Neutrophil (primary cell): ENCODE measurements around the gene PLEKHM2.

Experiments
- H3K27ac ChIP-seq: fragments of 200-600 bp; sonication (generic); 2 replicates; pipeline ENCODE4 v1.5.1; 2016; ENCODE audit warnings: mild to moderate bottlenecking, moderate library complexity
- H3K27me3 ChIP-seq: fragments of 200-600 bp; sonication (generic); 2 replicates; pipeline ENCODE4 v1.6.0; 2016; ENCODE audit warnings: mild to moderate bottlenecking
- H3K36me3 ChIP-seq: fragments of 200-600 bp; sonication (generic); 2 replicates; pipeline ENCODE4 v1.5.1; 2017
- H3K4me1 ChIP-seq, 2 experiments: fragments of 200-600 bp in 1 of 2; sonication (generic) in 1 of 2; 1 replicate in 1 of 2; 2 replicates in 1 of 2; pipeline versions ENCODE4 v1.5.1 to v1.6.1; 2013 to 2016; ENCODE audit warnings: low read depth in 1 of 2, low read length in 1 of 2, mild to moderate bottlenecking in 1 of 2, moderate library complexity in 1 of 2; ENCODE audit not compliant: control insufficient read depth in 1 of 2, insufficient read depth in 1 of 2
- H3K4me3 ChIP-seq, 2 experiments: fragments of 200-600 bp in 1 of 2; sonication (generic) in 1 of 2; 1 replicate in 1 of 2; 2 replicates in 1 of 2; pipeline ENCODE4 v1.5.1; 2013 to 2016; ENCODE audit warnings: low read depth in 1 of 2, low read length in 1 of 2, mild to moderate bottlenecking in 1 of 2, moderate library complexity in 1 of 2
- H3K9me3 ChIP-seq: fragments of 200-600 bp; sonication (generic); 2 replicates; pipeline ENCODE4 v1.5.1; 2016
- CTCF ChIP-seq: fragments of 200-600 bp; sonication (generic); IDR thresholded peaks from 2 replicates; pipeline ENCODE4 v1.5.1; 2016; ENCODE audit warnings: antibody characterized with exemption

PLEKHM2 gene

GRCh38 chr1:15718199-15718601, 34.1 kb downstream of the PLEKHM2 start:
- H3K27ac ChIP-seq = no peak overlapping the region
- H3K27me3 ChIP-seq = no peaks in the 10 kb centered on the region
- H3K4me3 ChIP-seq = no peak overlapping the region
- H3K4me1 ChIP-seq = no peaks in the 10 kb centered on the region
- TF ChIP-seq CTCF = no peak
- H3K36me3 ChIP-seq = peaks cover 74% of the 10 kb centered on the region
- H3K9me3 ChIP-seq = no peaks in the 10 kb centered on the region

- Histone ChIP-seq H3K27me3 (no peaks in the 10 kb centered on the region), H3K27ac (no peak overlapping the region), H3K4me1 (no peaks in the 10 kb centered on the region), H3K9me3 (no peaks in the 10 kb centered on the region), H3K36me3 (peaks cover 85% of the 10 kb centered on the region), H3K4me3 (no peak overlapping the region)
- TF ChIP-seq CTCF = no peak
Measured at GRCh38 chr1:15719381-15720120, 35.4 kb downstream of the PLEKHM2 start.

DNA sequence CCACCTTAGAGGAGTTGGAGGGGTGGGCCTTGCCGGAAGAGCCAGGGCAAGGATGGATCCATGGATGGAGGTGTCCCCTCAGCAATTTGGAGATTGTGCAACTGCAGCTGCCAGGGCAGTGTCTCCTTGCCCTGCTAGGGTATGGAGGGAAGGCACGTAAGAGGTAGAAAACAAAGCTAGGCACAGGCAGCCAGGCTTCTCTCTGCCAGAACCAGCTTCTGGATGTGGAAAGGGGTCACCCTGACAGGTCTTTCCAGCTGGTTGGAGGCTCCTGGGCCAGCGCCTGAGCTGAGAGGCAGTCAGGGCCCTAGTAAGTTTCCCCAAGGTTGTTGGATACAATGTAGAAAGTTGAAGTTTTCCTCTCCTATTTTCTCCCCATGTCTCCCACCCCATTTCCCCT, 36.7 kb downstream of the PLEKHM2 start:
- no peak overlapping the region for H3K4me3 ChIP-seq
- no peak overlapping the region for H3K27ac ChIP-seq
- peaks cover 96% of the 10 kb centered on the region for H3K36me3 ChIP-seq
- H3K4me1 ChIP-seq = no peaks in the 10 kb centered on the region
- no peak for TF ChIP-seq CTCF
- H3K27me3 ChIP-seq = no peaks in the 10 kb centered on the region
- no peaks in the 10 kb centered on the region for H3K9me3 ChIP-seq

- Histone ChIP-seq H3K27ac (no peak overlapping the region), H3K9me3 (no peaks in the 10 kb centered on the region), H3K27me3 (no peaks in the 10 kb centered on the region), H3K36me3 (peaks cover 98% of the 10 kb centered on the region), H3K4me1 (no peaks in the 10 kb centered on the region), H3K4me3 (no peak overlapping the region)
- TF ChIP-seq CTCF = no peak
Measured at GRCh38 chr1:15722411-15722810, 38.3 kb downstream of the PLEKHM2 start.

GRCh38 chr1:15722836-15723532, 38.9 kb downstream of the PLEKHM2 start:
- TF ChIP-seq CTCF = no peak
- no peaks in the 10 kb centered on the region for H3K27me3 ChIP-seq
- peaks cover 98% of the 10 kb centered on the region for H3K36me3 ChIP-seq
- H3K4me3 ChIP-seq = no peak overlapping the region
- H3K4me1 ChIP-seq = no peaks in the 10 kb centered on the region
- H3K9me3 ChIP-seq = no peaks in the 10 kb centered on the region
- H3K27ac ChIP-seq = no peak overlapping the region
